DND-41 (cell line): ENCODE measurements around the gene USP5.
A peak's percentile ranks its signal among the peaks of the same experiment; 100 is the strongest.
"Not testable (repeated sequence)": the region's sequence is repeated elsewhere in the genome, so short reads cannot be mapped to it uniquely, and the experiment has no call there.

Experiments used
- ATAC-seq: fragments of 200-7000 bp; cut with Tn5 transposase; 3 replicates; pipeline ENCODE4 v1.9.1; 2021; ENCODE audit warnings: low read depth; ENCODE audit not compliant: insufficient read depth
- DNase-seq: peaks from one replicate; pipeline ENCODE4 v3.0.0-alpha.2; 2020
- H2AFZ ChIP-seq: 2 replicates; pipeline ENCODE4 v1.6.0; 2012; ENCODE audit warnings: low read depth, low read length
- H3K27ac ChIP-seq: 2 replicates; pipeline ENCODE4 v1.5.1; 2012; ENCODE audit warnings: low read length, inconsistent platforms
- H3K27me3 ChIP-seq: fragments of 200-600 bp; sonication (generic); 2 replicates; pipeline ENCODE4 v1.6.0; 2012; ENCODE audit warnings: low read length, mild to moderate bottlenecking, inconsistent platforms; ENCODE audit not compliant: insufficient read depth, poor library complexity
- H3K36me3 ChIP-seq: 2 replicates; pipeline ENCODE4 v1.5.1; 2012; ENCODE audit warnings: low read length, inconsistent platforms; ENCODE audit not compliant: insufficient read depth
- H3K4me1 ChIP-seq: 2 replicates; pipeline ENCODE4 v1.5.1; 2012; ENCODE audit warnings: mild to moderate bottlenecking, low read length; ENCODE audit not compliant: insufficient read depth
- H3K4me2 ChIP-seq: 2 replicates; pipeline ENCODE4 v1.6.0; 2012; ENCODE audit warnings: mild to moderate bottlenecking, moderate library complexity, low read length, inconsistent platforms; ENCODE audit not compliant: insufficient read depth
- H3K4me3 ChIP-seq, 2 experiments: fragments of 200-600 bp in 1 of 2; shearing (Covaris generic) in 1 of 2; 2 replicates each; pipeline ENCODE4 v1.5.1; 2012 to 2016; ENCODE audit warnings: inconsistent platforms in 2 of 2, low read length in 2 of 2, mild to moderate bottlenecking in 2 of 2, low read depth in 1 of 2, moderate library complexity in 1 of 2
- H3K79me2 ChIP-seq: 2 replicates; pipeline ENCODE4 v1.6.0; 2012; ENCODE audit warnings: low read length, inconsistent platforms; ENCODE audit not compliant: insufficient read depth
- H3K9ac ChIP-seq: 2 replicates; pipeline ENCODE4 v1.6.0; 2012; ENCODE audit warnings: low read depth, mild to moderate bottlenecking, inconsistent platforms, low read length, moderate library complexity
- H3K9me3 ChIP-seq: 2 replicates; pipeline ENCODE4 v1.5.1; 2012; ENCODE audit warnings: low read length, moderate library complexity, mild to moderate bottlenecking, inconsistent platforms; ENCODE audit not compliant: insufficient read depth, severe bottlenecking
- H4K20me1 ChIP-seq: 2 replicates; pipeline ENCODE4 v1.6.0; 2012; ENCODE audit warnings: low read length; ENCODE audit not compliant: insufficient read depth
- EZH2 ChIP-seq: IDR thresholded peaks from 3 replicates; pipeline ENCODE4 v1.6.1; 2012; ENCODE audit warnings: borderline replicate concordance, low read depth, mild to moderate bottlenecking, moderate library complexity, low read length, inconsistent platforms; ENCODE audit not compliant: severe bottlenecking
- TF ChIP-seq, protein P1 (sequence below): IDR thresholded peaks from 2 replicates; pipeline ENCODE4 v1.5.1; 2012; ENCODE audit warnings: borderline replicate concordance, low read length, moderate library complexity, mild to moderate bottlenecking; ENCODE audit not compliant: poor library complexity, severe bottlenecking; ENCODE audit errors: extremely low read depth

USP5 gene

DNA sequence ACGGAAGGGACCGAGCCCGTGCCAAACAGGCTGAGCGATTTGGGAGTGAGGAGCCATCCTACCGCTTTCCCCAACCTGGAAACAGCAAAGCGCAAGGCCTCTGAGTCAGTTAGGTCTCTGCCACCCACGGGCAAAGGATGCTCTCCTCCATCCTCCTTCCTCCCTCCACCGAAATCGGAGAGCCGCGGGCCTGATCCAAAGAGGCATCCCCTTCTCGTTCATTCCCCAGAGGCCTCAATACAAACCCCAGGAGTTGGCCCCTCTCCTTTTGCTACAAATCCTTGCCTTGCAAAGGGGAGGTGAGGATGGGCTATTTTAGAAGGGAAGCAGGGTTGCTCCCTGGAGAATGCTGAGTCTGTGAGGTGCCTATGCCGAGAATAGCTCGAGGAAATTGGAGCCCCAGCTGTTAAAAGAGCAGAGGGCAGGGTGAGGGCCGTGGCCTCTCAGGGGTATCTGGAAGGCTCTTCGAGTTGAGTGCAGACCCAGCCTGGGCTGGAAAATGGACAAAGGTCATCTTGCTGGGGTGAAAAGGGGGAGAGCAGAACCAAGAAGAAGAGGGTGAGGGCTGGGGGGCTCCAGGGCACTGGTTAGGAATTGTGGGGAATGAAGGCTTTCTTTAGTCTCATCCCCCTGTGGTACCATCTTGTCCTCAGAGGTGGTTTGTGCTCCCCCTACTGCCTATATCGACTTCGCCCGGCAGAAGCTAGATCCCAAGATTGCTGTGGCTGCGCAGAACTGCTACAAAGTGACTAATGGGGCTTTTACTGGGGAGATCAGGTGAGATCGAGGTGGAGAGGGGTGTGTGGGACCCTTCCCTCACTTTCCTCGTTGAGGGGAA lies 16.5 kb downstream of the USP5 start:
- H4K20me1 ChIP-seq = peaks cover 49% of the 10 kb centered on the region
- DNase-seq = peak; percentile 33
- peak overlapping the region; percentile 43 to 80 for H3K4me3 ChIP-seq
- peaks cover 49% of the 10 kb centered on the region for H3K79me2 ChIP-seq
- H3K4me2 ChIP-seq = peak overlapping the region; percentile 99
- peak overlapping the region; percentile 77 for H3K27ac ChIP-seq
- peak overlapping the region; percentile 80 for H3K9ac ChIP-seq
- H3K4me1 ChIP-seq = peaks cover 57% of the 10 kb centered on the region
- H3K36me3 ChIP-seq = peaks cover 79% of the 10 kb centered on the region
- peak overlapping the region; percentile 68; the same call in 1 of the 2 replicates for H2AFZ ChIP-seq
- TF ChIP-seq, protein P1, sequence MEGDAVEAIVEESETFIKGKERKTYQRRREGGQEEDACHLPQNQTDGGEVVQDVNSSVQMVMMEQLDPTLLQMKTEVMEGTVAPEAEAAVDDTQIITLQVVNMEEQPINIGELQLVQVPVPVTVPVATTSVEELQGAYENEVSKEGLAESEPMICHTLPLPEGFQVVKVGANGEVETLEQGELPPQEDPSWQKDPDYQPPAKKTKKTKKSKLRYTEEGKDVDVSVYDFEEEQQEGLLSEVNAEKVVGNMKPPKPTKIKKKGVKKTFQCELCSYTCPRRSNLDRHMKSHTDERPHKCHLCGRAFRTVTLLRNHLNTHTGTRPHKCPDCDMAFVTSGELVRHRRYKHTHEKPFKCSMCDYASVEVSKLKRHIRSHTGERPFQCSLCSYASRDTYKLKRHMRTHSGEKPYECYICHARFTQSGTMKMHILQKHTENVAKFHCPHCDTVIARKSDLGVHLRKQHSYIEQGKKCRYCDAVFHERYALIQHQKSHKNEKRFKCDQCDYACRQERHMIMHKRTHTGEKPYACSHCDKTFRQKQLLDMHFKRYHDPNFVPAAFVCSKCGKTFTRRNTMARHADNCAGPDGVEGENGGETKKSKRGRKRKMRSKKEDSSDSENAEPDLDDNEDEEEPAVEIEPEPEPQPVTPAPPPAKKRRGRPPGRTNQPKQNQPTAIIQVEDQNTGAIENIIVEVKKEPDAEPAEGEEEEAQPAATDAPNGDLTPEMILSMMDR = peak; percentile 42
- TF ChIP-seq EZH2 = no peak
- H3K9me3 ChIP-seq = no peaks in the 10 kb centered on the region
- H3K27me3 ChIP-seq = no peaks in the 10 kb centered on the region
- ATAC-seq = peak; percentile 2

DNA sequence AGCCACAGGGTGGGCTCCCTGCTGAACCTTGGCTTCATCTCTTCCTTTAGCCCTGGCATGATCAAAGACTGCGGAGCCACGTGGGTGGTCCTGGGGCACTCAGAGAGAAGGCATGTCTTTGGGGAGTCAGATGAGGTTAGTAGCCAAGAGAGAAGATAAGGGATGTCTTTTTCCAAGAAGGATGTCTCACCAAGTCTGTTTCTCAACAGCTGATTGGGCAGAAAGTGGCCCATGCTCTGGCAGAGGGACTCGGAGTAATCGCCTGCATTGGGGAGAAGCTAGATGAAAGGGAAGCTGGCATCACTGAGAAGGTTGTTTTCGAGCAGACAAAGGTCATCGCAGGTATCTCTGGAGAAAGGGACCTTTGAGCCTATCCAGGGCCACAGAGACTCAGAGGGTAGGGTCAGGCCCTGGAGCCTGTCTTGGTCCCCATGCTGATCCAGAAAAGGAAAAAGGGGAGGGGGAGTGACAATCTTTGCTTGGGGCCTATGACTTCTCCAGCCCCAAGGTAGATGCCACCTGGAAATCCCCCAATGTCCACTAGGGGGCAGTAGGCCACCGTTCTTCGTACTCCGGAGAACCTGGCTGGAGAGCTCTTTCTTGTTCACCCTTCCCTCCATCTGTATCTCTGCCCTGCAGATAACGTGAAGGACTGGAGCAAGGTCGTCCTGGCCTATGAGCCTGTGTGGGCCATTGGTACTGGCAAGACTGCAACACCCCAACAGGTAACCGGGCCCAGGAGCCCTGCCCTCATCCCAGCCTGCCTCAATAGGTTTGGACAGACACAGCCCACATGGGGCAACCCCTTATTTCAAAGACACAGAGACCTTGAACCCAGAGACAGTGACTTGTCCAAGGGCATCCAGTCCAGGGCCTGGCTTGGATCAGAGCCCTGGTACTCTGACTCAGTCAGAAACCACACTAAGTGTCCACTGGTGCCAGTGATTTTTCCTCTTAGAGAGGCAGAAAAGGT lies 17.4 kb downstream of the USP5 start:
- peaks cover 52% of the 10 kb centered on the region for H3K79me2 ChIP-seq

DNA sequence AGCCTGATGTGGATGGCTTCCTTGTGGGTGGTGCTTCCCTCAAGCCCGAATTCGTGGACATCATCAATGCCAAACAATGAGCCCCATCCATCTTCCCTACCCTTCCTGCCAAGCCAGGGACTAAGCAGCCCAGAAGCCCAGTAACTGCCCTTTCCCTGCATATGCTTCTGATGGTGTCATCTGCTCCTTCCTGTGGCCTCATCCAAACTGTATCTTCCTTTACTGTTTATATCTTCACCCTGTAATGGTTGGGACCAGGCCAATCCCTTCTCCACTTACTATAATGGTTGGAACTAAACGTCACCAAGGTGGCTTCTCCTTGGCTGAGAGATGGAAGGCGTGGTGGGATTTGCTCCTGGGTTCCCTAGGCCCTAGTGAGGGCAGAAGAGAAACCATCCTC lies 18.4 kb downstream of the USP5 start:
- H3K79me2 ChIP-seq = peaks cover 52% of the 10 kb centered on the region
- H2AFZ ChIP-seq, H3K9me3 ChIP-seq, H3K27ac ChIP-seq, H3K4me3 ChIP-seq, H3K27me3 ChIP-seq, DNase-seq, ATAC-seq: not testable (repeated sequence)
- peaks cover 49% of the 10 kb centered on the region for H4K20me1 ChIP-seq
- H3K9ac ChIP-seq = peak overlapping the region; percentile 80; the same call in 1 of the 2 replicates
- peaks cover 61% of the 10 kb centered on the region for H3K36me3 ChIP-seq
- H3K4me2 ChIP-seq = peak overlapping the region; percentile 99
- H3K4me1 ChIP-seq = peaks cover 71% of the 10 kb centered on the region

More for the DNA sequence above, 17.4 kb downstream of the USP5 start:
- Histone ChIP-seq H3K27me3 (no peaks in the 10 kb centered on the region), H3K27ac (peak overlapping the region; percentile 77; the same call in 1 of the 2 replicates), H2AFZ (no peak overlapping the region), H4K20me1 (peaks cover 49% of the 10 kb centered on the region), H3K4me1 (peaks cover 65% of the 10 kb centered on the region), H3K36me3 (peaks cover 70% of the 10 kb centered on the region), H3K9ac (peak overlapping the region; percentile 80; the same call in 1 of the 2 replicates), H3K9me3 (no peaks in the 10 kb centered on the region), H3K4me3 (peak overlapping the region; percentile 43 to 80; a peak in 3 of 4 replicates), H3K4me2 (peak overlapping the region; percentile 99)
- DNase-seq = peak; percentile 85
- TF ChIP-seq, protein P1 = peak; percentile 92
- no peak for TF ChIP-seq EZH2
- peak; percentile 20 for ATAC-seq
